Measurements from ENCODE around the gene KCNMA1. TPM values are rescaled to one million over a fixed set of nuclear protein-coding genes. Genes with fewer than 3 reads are reported as not detected.

KCNMA1 gene
- total RNA-seq, 2 experiments from 2014 or later, result not detected

- Mint-ChIP-seq H3K27ac (no peak overlapping the region), H3K36me3 (no peaks in the 10 kb centered on the region), H3K27me3 (no peaks in the 10 kb centered on the region), H3K4me1 (ENCODE audit: low read depth) (no peaks in the 10 kb centered on the region), H3K4me3 (no peak overlapping the region), H3K9me3 (peaks cover 5% of the 10 kb centered on the region)
- intact Hi-C loops (cut with micrococcal nuclease), result no loop called here
- POLR2A ChIA-PET, result no interaction called here
- no peak for DNase-seq
- CTCF ChIA-PET, result no interaction called here
These were observed 769.3 kb downstream of the KCNMA1 start for GRCh38 chr10:76868098-76868977.

GRCh38 chr10:76866841-76867586, 770.6 kb downstream of the KCNMA1 start:
- H3K9me3 Mint-ChIP-seq, result peaks cover 2% of the 10 kb centered on the region
- no peak overlapping the region for H3K27ac Mint-ChIP-seq
- no peaks in the 10 kb centered on the region for H3K36me3 Mint-ChIP-seq
- no peak overlapping the region for H3K4me3 Mint-ChIP-seq
- POLR2A ChIA-PET, result no interaction called here
- DNase-seq, result no peak
- intact Hi-C loops (cut with micrococcal nuclease), result no loop called here
- H3K27me3 Mint-ChIP-seq, result no peaks in the 10 kb centered on the region
- CTCF ChIA-PET, result no interaction called here
- H3K4me1 Mint-ChIP-seq (ENCODE audit: low read depth), result no peaks in the 10 kb centered on the region

GRCh38 chr10:76864922-76865321, 772.7 kb downstream of the KCNMA1 start:
- Mint-ChIP-seq H3K36me3 (no peaks in the 10 kb centered on the region), H3K4me1 (ENCODE audit: low read depth) (no peaks in the 10 kb centered on the region), H3K9me3 (peaks cover 2% of the 10 kb centered on the region), H3K4me3 (no peak overlapping the region), H3K27me3 (no peaks in the 10 kb centered on the region), H3K27ac (no peak overlapping the region)
- DNase-seq, result no peak
- intact Hi-C loops (cut with micrococcal nuclease), result no loop called here
- POLR2A ChIA-PET, result no interaction called here
- CTCF ChIA-PET, result no interaction called here

GRCh38 chr10:76858721-76859120, 778.9 kb downstream of the KCNMA1 start:
- ChIA-PET POLR2A (no interaction called here), CTCF (no interaction called here)
- intact Hi-C loops (cut with micrococcal nuclease), result no loop called here
- Mint-ChIP-seq H3K4me1 (ENCODE audit: low read depth) (no peaks in the 10 kb centered on the region), H3K27ac (no peak overlapping the region), H3K4me3 (no peak overlapping the region), H3K9me3 (peaks cover 4% of the 10 kb centered on the region), H3K27me3 (no peaks in the 10 kb centered on the region), H3K36me3 (no peaks in the 10 kb centered on the region)
- no peak for DNase-seq

- ChIA-PET CTCF (interaction anchor here (0.6 kb wide), 1 partner anchor 192 kb away, joined by 4 read pairs; no protein-coding TSS in a partner anchor), POLR2A (no interaction called here)
- H3K4me3 Mint-ChIP-seq, result no peak overlapping the region
- no peaks in the 10 kb centered on the region for H3K4me1 Mint-ChIP-seq (ENCODE audit: low read depth)
- no peak overlapping the region for H3K27ac Mint-ChIP-seq
- no peaks in the 10 kb centered on the region for H3K36me3 Mint-ChIP-seq
- no peaks in the 10 kb centered on the region for H3K9me3 Mint-ChIP-seq
- intact Hi-C loops (cut with micrococcal nuclease), result no loop called here
- no peak for DNase-seq
- no peaks in the 10 kb centered on the region for H3K27me3 Mint-ChIP-seq
These were observed 796.8 kb downstream of the KCNMA1 start for GRCh38 chr10:76840802-76841201.

GRCh38 chr10:76839276-76839675, 798.3 kb downstream of the KCNMA1 start:
- POLR2A ChIA-PET, result interaction anchor here (0.6 kb wide), 1 partner anchor 9 kb away, joined by 3 read pairs; no protein-coding TSS in a partner anchor
- DNase-seq, result no peak
- CTCF ChIA-PET, result no interaction called here
- intact Hi-C loops (cut with micrococcal nuclease), result no loop called here
- Mint-ChIP-seq H3K9me3 (no peaks in the 10 kb centered on the region), H3K4me1 (ENCODE audit: low read depth) (no peaks in the 10 kb centered on the region), H3K4me3 (no peak overlapping the region), H3K36me3 (no peaks in the 10 kb centered on the region), H3K27ac (no peak overlapping the region), H3K27me3 (no peaks in the 10 kb centered on the region)

- ChIA-PET POLR2A (interaction anchor here (0.6 kb wide), 1 partner anchor 9 kb away, joined by 3 read pairs; no protein-coding TSS in a partner anchor), CTCF (interaction anchor here (0.6 kb wide), 1 partner anchor 54 kb away, joined by 3 read pairs; no protein-coding TSS in a partner anchor)
- H3K9me3 Mint-ChIP-seq, result peaks cover 14% of the 10 kb centered on the region
- no peak overlapping the region for H3K4me3 Mint-ChIP-seq
- no peak overlapping the region for H3K27ac Mint-ChIP-seq
- H3K36me3 Mint-ChIP-seq, result no peaks in the 10 kb centered on the region
- H3K4me1 Mint-ChIP-seq (ENCODE audit: low read depth), result no peaks in the 10 kb centered on the region
- no peaks in the 10 kb centered on the region for H3K27me3 Mint-ChIP-seq
- intact Hi-C loops (cut with micrococcal nuclease), result no loop called here
- DNase-seq, result no peak
These were observed 807.4 kb downstream of the KCNMA1 start for GRCh38 chr10:76830218-76830617.

- H3K4me1 Mint-ChIP-seq (ENCODE audit: low read depth), result no peaks in the 10 kb centered on the region
- DNase-seq, result no peak
- intact Hi-C loops (cut with micrococcal nuclease), result no loop called here
- no peak overlapping the region for H3K4me3 Mint-ChIP-seq
- CTCF ChIA-PET, result interaction anchor here (0.6 kb wide), 2 partner anchors 54 to 1132 kb away, joined by 3 read pairs; no protein-coding TSS in a partner anchor
- peaks cover 16% of the 10 kb centered on the region for H3K9me3 Mint-ChIP-seq
- POLR2A ChIA-PET, result interaction anchor here (0.6 kb wide), 1 partner anchor 9 kb away, joined by 3 read pairs; no protein-coding TSS in a partner anchor
- no peaks in the 10 kb centered on the region for H3K27me3 Mint-ChIP-seq
- H3K27ac Mint-ChIP-seq, result no peak overlapping the region
- no peaks in the 10 kb centered on the region for H3K36me3 Mint-ChIP-seq
These were observed 807.9 kb downstream of the KCNMA1 start for GRCh38 chr10:76829724-76830123.

Measured in activated CD4-positive, alpha-beta memory T cell treated with anti-CD3 and anti-CD28 coated beads for 36 hours (primary cell).